Progenitor cell of endocrine pancreas (in vitro differentiated cells): ENCODE results near the gene BHLHE40. TPM values are rescaled to one million over a fixed set of nuclear protein-coding genes. Genes with fewer than 3 reads are reported as not detected.

Experiments used
- DNase-seq: peaks from one replicate; pipeline ENCODE4 v3.0.0; 2021; ENCODE audit warnings: low spot score; ENCODE audit not compliant: unreplicated experiment
- H3K27ac Mint-ChIP-seq: 2 replicates; pipeline ENCODE4 v1.8.0; 2021; ENCODE audit warnings: mild to moderate bottlenecking, moderate library complexity, mixed read lengths
- H3K27me3 Mint-ChIP-seq: 2 replicates; pipeline ENCODE4 v1.8.0; 2021; ENCODE audit warnings: mixed read lengths
- H3K36me3 Mint-ChIP-seq: 2 replicates; pipeline ENCODE4 v1.8.0; 2022; ENCODE audit warnings: mixed read lengths; ENCODE audit not compliant: insufficient read depth
- H3K4me1 Mint-ChIP-seq: 2 replicates; pipeline ENCODE4 v1.8.0; 2021; ENCODE audit warnings: low read depth, mixed read lengths
- H3K4me3 Mint-ChIP-seq: 2 replicates; pipeline ENCODE4 v1.8.0; 2021; ENCODE audit warnings: low read depth, mild to moderate bottlenecking, moderate library complexity, mixed read lengths
- H3K9me3 Mint-ChIP-seq: 2 replicates; pipeline ENCODE4 v1.8.0; 2021; ENCODE audit warnings: low read depth, mixed read lengths
- CTCF ChIP-seq: fragments of 200-600 bp; sonication (generic); IDR thresholded peaks from one replicate; pipeline ENCODE4 v1.5.0; 2021; ENCODE audit warnings: antibody characterized with exemption, mild to moderate bottlenecking; ENCODE audit not compliant: unreplicated experiment
- total RNA-seq: library from RNA; stranded (reverse); gene quantifications from 2 replicates; pipeline ENCODE4 v1.2.1, GENCODE V29; 2021

Gene BHLHE40
- total RNA-seq, 1 donor from 2014 or later, result 1.1 TPM

- peaks cover 55% of the 10 kb centered on the region for H3K27me3 Mint-ChIP-seq
- H3K27ac Mint-ChIP-seq, result no peak overlapping the region
- no peaks in the 10 kb centered on the region for H3K36me3 Mint-ChIP-seq
- H3K4me1 Mint-ChIP-seq, result peaks cover 3% of the 10 kb centered on the region
- no peak for TF ChIP-seq CTCF
- DNase-seq, result no peak
- no peak overlapping the region for H3K4me3 Mint-ChIP-seq
- H3K9me3 Mint-ChIP-seq, result no peaks in the 10 kb centered on the region
These were observed 44.6 kb downstream of the BHLHE40 start for GRCh38 chr3:5023777-5024346.

- Mint-ChIP-seq H3K27ac (no peak overlapping the region), H3K27me3 (peaks cover 50% of the 10 kb centered on the region), H3K4me1 (peaks cover 3% of the 10 kb centered on the region), H3K36me3 (no peaks in the 10 kb centered on the region), H3K4me3 (no peak overlapping the region), H3K9me3 (no peaks in the 10 kb centered on the region)
- no peak for TF ChIP-seq CTCF
- DNase-seq, result no peak
These were observed 46.8 kb downstream of the BHLHE40 start for GRCh38 chr3:5026046-5026362.

GRCh38 chr3:5029715-5030114, 50.5 kb downstream of the BHLHE40 start:
- Mint-ChIP-seq H3K27ac (no peak overlapping the region), H3K9me3 (no peaks in the 10 kb centered on the region), H3K4me1 (peaks cover 1% of the 10 kb centered on the region), H3K4me3 (no peak overlapping the region), H3K36me3 (no peaks in the 10 kb centered on the region), H3K27me3 (peaks cover 28% of the 10 kb centered on the region)
- TF ChIP-seq CTCF, result no peak
- no peak for DNase-seq

GRCh38 chr3:5030152-5030551, 50.9 kb downstream of the BHLHE40 start:
- H3K9me3 Mint-ChIP-seq, result no peaks in the 10 kb centered on the region
- H3K4me3 Mint-ChIP-seq, result no peak overlapping the region
- H3K27ac Mint-ChIP-seq, result no peak overlapping the region
- peaks cover 26% of the 10 kb centered on the region for H3K27me3 Mint-ChIP-seq
- peaks cover 1% of the 10 kb centered on the region for H3K4me1 Mint-ChIP-seq
- H3K36me3 Mint-ChIP-seq, result no peaks in the 10 kb centered on the region
- DNase-seq, result no peak
- TF ChIP-seq CTCF, result no peak

GRCh38 chr3:5032844-5033243, 53.6 kb downstream of the BHLHE40 start:
- H3K27ac Mint-ChIP-seq, result no peak overlapping the region
- no peaks in the 10 kb centered on the region for H3K9me3 Mint-ChIP-seq
- peaks cover 20% of the 10 kb centered on the region for H3K27me3 Mint-ChIP-seq
- no peak overlapping the region for H3K4me3 Mint-ChIP-seq
- no peak for DNase-seq
- H3K4me1 Mint-ChIP-seq, result no peaks in the 10 kb centered on the region
- H3K36me3 Mint-ChIP-seq, result no peaks in the 10 kb centered on the region
- no peak for TF ChIP-seq CTCF

Other genes with a start within 250 kb of the BHLHE40 start
- gene ARL8B, start 142.9 kb downstream of the BHLHE40 start, total RNA-seq, result 36.8 and 37.7 TPM in 2 replicates
- 24.1 and 25.4 TPM in 2 replicates for gene EDEM1, start 208.3 kb downstream of the BHLHE40 start, total RNA-seq